BJ (cell line): Measurements from ENCODE around the gene SMR3A. TPM values are rescaled to one million over a fixed set of nuclear protein-coding genes. Genes with fewer than 3 reads are reported as not detected.

Experiments
- CTCF ChIA-PET: fragments of 350-600 bp; formaldehyde crosslinking; extraction: SDS; loops from one replicate; lab custom pipeline; 2021; ENCODE audit warnings: antibody characterized with exemption, inconsistent platforms; lab: Yijun Ruan, JAX
- POLR2A ChIA-PET: fragments of 300-600 bp; sonication (Branson Sonifier 250); formaldehyde crosslinking; extraction: SDS; loops from one replicate; lab custom pipeline; 2021; ENCODE audit warnings: antibody characterized with exemption; lab: Charles Lee
- DNase-seq: peaks from one replicate; pipeline ENCODE4 v3.0.0-alpha.2; 2011; ENCODE audit warnings: low read depth
- H3K27me3 ChIP-seq: 2 replicates; pipeline ENCODE4 v1.6.0; 2011; ENCODE audit warnings: low read length; ENCODE audit not compliant: control insufficient read depth, insufficient read depth
- H3K36me3 ChIP-seq: 2 replicates; pipeline ENCODE4 v1.5.1; 2011; ENCODE audit warnings: low read length; ENCODE audit not compliant: control insufficient read depth, insufficient read depth
- H3K4me3 ChIP-seq: 2 replicates; pipeline ENCODE4 v1.5.1; 2011; ENCODE audit warnings: low read depth, mild to moderate bottlenecking, control low read depth, low read length
- CTCF ChIP-seq: IDR thresholded peaks from 2 replicates; pipeline ENCODE4 v1.5.1; 2011; ENCODE audit warnings: low read depth, mild to moderate bottlenecking, control low read depth, inconsistent platforms, low read length, moderate library complexity; ENCODE audit not compliant: insufficient read depth
- polyA minus RNA-seq: library from RNA; depleted of rRNA, polyadenylated mRNA; stranded (reverse); fragments of >200 nt; gene quantifications from 2 replicates; pipeline ENCODE4 v1.2.3, GENCODE V29; 2011; rRNA and poly(A)+ RNA removed
- polyA plus RNA-seq: library from polyadenylated mRNA; depleted of rRNA; stranded (reverse); fragments of >200 nt; gene quantifications from 2 replicates; pipeline ENCODE4 v1.2.3, GENCODE V29; 2011; rRNA removed

The SMR3A gene
- not detected in 2 replicates for polyA plus RNA-seq
- polyA minus RNA-seq: not detected in 2 replicates

- TF ChIP-seq CTCF: no peak
- H3K4me3 ChIP-seq: no peak within 1 kb of the TSS
- no peaks in the 10 kb centered on the region for H3K27me3 ChIP-seq
- no peak for DNase-seq
- ChIA-PET CTCF (interaction anchor here (0.6 kb wide), 1 partner anchor 83 kb away, joined by 3 read pairs; no protein-coding TSS in a partner anchor), POLR2A (no interaction called here)
- no peaks in the 10 kb centered on the region for H3K36me3 ChIP-seq
Measured at GRCh38 chr4:70360460-70360859, at the start of gene SMR3A. SMR3A (plus strand) TSS chr4:70360760; CDS start chr4:70362116, 1,356 bp downstream.

GRCh38 chr4:70313736-70314135 lies 46.8 kb upstream of the SMR3A start:
- no peak for TF ChIP-seq CTCF
- CTCF ChIA-PET: no interaction called here
- no peaks in the 10 kb centered on the region for H3K36me3 ChIP-seq
- H3K4me3 ChIP-seq: no peak overlapping the region
- DNase-seq: no peak
- H3K27me3 ChIP-seq: no peaks in the 10 kb centered on the region
- POLR2A ChIA-PET: no interaction called here

- no peaks in the 10 kb centered on the region for H3K36me3 ChIP-seq
- DNase-seq: no peak
- H3K4me3 ChIP-seq: no peak overlapping the region
- CTCF ChIA-PET: no interaction called here
- POLR2A ChIA-PET: no interaction called here
- no peak for TF ChIP-seq CTCF
- H3K27me3 ChIP-seq: no peaks in the 10 kb centered on the region
Measured at GRCh38 chr4:70315928-70316327, 44.6 kb upstream of the SMR3A start.

GRCh38 chr4:70326052-70326451 lies 34.5 kb upstream of the SMR3A start:
- ChIA-PET CTCF (no interaction called here), POLR2A (no interaction called here)
- DNase-seq: no peak
- no peak overlapping the region for H3K4me3 ChIP-seq
- TF ChIP-seq CTCF: no peak
- H3K36me3 ChIP-seq: no peaks in the 10 kb centered on the region
- no peaks in the 10 kb centered on the region for H3K27me3 ChIP-seq

- CTCF ChIA-PET: no interaction called here
- TF ChIP-seq CTCF: no peak
- POLR2A ChIA-PET: no interaction called here
Measured at GRCh38 chr4:70334681-70335080, 25.9 kb upstream of the SMR3A start, which contains the start of gene CABS1. CABS1 (plus strand) TSS chr4:70334981; CDS start chr4:70335040, 59 bp downstream.

More at GRCh38 chr4:70334681-70335080, 25.9 kb upstream of the SMR3A start, which contains the start of gene CABS1:
- no peak within 1 kb of the TSS for H3K4me3 ChIP-seq
- no peak for DNase-seq
- H3K36me3 ChIP-seq: no peaks in the 10 kb centered on the region
- no peaks in the 10 kb centered on the region for H3K27me3 ChIP-seq
